ENCODE measurements around the gene NRSN2.

Gene NRSN2

DNA sequence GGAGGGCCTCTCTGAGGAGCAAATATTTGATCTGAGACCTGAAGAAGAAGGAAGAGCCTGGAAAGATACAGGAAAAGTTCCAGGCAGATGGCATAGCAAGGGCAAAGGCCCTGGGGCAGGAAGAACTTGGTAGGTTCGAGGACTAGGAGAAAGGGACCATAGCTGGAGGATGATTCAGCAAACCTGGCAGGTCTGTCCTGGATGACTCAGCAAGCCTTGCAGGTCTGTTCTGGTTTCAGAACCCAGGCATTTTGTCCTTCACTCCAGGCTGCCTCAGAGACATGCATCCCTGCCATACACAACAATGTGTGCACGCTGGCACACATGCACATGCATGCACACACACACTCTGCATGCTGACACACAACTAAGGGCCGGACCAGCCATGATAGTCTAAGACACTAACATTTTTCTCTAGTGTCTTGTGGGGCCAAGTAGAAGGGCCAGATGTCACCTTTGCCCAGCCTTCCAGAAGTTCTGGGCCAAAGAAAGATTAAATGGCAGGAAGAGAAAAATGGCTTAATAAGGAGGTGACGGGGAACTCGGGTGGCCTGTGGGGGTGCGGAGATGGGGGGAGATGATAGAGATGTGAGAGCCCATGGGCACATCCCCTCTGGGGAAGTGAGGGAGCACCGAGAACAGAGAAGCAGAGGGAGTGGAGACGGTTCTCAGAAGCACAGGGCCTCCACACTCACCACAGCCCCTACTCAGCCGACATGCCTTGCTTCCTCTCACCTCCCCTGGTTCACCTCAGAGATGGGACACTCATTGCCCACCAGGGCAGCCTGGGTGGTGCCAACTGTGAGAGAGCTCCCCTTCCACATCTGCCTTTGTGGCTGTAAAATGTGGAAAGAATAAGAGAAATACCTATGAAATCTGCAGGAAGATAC is 18.2 kb downstream of the NRSN2 start:
- TF ChIP-seq, protein P1, sequence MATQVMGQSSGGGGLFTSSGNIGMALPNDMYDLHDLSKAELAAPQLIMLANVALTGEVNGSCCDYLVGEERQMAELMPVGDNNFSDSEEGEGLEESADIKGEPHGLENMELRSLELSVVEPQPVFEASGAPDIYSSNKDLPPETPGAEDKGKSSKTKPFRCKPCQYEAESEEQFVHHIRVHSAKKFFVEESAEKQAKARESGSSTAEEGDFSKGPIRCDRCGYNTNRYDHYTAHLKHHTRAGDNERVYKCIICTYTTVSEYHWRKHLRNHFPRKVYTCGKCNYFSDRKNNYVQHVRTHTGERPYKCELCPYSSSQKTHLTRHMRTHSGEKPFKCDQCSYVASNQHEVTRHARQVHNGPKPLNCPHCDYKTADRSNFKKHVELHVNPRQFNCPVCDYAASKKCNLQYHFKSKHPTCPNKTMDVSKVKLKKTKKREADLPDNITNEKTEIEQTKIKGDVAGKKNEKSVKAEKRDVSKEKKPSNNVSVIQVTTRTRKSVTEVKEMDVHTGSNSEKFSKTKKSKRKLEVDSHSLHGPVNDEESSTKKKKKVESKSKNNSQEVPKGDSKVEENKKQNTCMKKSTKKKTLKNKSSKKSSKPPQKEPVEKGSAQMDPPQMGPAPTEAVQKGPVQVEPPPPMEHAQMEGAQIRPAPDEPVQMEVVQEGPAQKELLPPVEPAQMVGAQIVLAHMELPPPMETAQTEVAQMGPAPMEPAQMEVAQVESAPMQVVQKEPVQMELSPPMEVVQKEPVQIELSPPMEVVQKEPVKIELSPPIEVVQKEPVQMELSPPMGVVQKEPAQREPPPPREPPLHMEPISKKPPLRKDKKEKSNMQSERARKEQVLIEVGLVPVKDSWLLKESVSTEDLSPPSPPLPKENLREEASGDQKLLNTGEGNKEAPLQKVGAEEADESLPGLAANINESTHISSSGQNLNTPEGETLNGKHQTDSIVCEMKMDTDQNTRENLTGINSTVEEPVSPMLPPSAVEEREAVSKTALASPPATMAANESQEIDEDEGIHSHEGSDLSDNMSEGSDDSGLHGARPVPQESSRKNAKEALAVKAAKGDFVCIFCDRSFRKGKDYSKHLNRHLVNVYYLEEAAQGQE (IDR thresholded peaks at IDR 0.05; ENCODE audit: low read depth): no peak
- TF ChIP-seq, protein P2, sequence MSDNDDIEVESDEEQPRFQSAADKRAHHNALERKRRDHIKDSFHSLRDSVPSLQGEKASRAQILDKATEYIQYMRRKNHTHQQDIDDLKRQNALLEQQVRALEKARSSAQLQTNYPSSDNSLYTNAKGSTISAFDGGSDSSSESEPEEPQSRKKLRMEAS (IDR thresholded peaks at IDR 0.05): no peak
- TF ChIP-seq, protein P3, sequence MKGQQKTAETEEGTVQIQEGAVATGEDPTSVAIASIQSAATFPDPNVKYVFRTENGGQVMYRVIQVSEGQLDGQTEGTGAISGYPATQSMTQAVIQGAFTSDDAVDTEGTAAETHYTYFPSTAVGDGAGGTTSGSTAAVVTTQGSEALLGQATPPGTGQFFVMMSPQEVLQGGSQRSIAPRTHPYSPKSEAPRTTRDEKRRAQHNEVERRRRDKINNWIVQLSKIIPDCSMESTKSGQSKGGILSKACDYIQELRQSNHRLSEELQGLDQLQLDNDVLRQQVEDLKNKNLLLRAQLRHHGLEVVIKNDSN (IDR thresholded peaks at IDR 0.05): no peak
- TF ChIP-seq FOXM1 (IDR thresholded peaks at IDR 0.05; ENCODE audit: borderline replicate concordance, low read depth) (no peak), EP300 (IDR thresholded peaks at IDR 0.05; ENCODE audit: borderline replicate concordance) (no peak), TCF12 (IDR thresholded peaks at IDR 0.05; ENCODE audit: low read depth) (no peak), CEBPB (IDR thresholded peaks at IDR 0.05) (no peak), TAF1 (IDR thresholded peaks at IDR 0.05; ENCODE audit: low read depth) (no peak), TEAD4 (IDR thresholded peaks at IDR 0.05) (no peak), RAD21 (IDR thresholded peaks at IDR 0.05; ENCODE audit: low read depth) (no peak), EGR1 (IDR thresholded peaks at IDR 0.05) (no peak), ZBTB7A (IDR thresholded peaks at IDR 0.05; ENCODE audit: low read depth) (no peak), NFIC (IDR thresholded peaks at IDR 0.05) (no peak), YY1 (IDR thresholded peaks at IDR 0.05; ENCODE audit: low read depth) (no peak), CREB1 (IDR thresholded peaks at IDR 0.05; ENCODE audit: low read depth) (no peak)

DNA sequence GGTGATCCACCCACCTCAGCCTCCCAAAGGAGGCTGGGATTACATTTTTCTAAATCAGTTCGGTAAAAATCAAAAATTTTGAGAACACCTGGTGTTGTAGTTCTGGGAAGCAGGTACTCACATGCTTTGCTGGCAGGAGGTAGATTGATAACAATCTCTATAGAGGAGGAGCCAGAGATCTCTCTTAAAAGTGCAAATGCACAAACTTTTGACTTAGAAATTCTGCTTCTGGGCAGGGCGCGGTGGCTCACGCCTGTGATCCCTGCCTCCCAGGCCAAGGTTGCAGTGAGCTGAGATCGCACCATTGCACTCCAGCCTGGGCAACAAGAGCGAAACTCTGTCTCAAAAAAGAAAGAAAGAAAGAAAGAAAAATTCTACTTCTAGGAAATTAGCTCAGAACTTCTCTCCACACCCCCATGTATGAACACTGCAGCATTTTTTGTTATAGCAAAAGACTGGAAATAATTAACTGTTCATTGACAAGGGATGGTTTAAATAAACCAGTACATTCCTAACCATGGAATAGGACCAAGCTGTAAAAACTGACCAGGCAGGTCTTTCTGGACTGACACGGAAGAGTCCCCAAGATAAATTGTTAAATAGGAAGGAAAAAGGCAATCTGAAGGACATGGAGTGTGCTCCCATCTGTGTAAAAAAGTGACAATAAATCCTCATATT is 19.3 kb downstream of the NRSN2 start:
- TF ChIP-seq FOXM1 (IDR thresholded peaks at IDR 0.05; ENCODE audit: borderline replicate concordance, low read depth) (no peak), EP300 (IDR thresholded peaks at IDR 0.05; ENCODE audit: borderline replicate concordance) (no peak), TEAD4 (IDR thresholded peaks at IDR 0.05) (0 out of 2 replicates have a peak, but pooled peaks have one; percentile 6), TCF12 (IDR thresholded peaks at IDR 0.05; ENCODE audit: low read depth) (no peak)

DNA sequence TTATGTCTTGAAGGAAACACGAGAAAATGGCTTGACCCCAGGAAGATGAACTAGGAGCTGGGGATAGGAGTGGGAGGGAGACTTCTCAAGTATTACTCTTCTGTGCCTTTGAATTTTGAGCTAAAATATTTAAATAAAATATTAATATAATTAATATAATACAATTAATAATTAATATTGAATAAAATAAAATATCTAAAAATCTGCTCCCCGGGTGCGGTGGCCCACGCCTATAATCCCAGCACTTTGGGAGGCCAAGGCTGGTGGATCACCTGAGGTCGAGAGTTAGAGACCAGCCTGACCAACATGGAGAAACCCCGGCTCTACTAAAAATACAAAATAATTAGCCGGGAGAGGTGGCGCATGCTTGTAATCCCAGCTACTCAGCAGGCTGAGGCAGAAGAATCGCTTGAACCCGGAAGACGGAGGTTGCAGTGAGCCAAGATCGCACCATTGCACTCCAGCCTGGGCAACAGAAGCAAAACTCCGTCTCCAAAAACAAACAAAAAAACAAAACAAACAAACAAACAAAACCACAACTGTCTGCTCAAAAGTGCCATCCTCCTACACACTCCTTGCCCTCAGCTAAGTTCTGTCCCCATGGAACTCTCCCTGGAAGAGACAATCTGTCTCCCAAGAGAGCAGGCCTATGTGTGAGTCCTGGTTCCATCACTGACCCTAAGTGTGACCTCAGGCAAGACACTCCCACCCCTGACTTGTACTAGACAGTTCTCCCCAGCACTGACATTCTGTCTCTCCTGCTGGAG is 20.0 kb downstream of the NRSN2 start:
- TF ChIP-seq NFIC (IDR thresholded peaks at IDR 0.05): no peak
- no peak for TF ChIP-seq FOXM1 (IDR thresholded peaks at IDR 0.05; ENCODE audit: borderline replicate concordance, low read depth)
- TF ChIP-seq RAD21 (IDR thresholded peaks at IDR 0.05; ENCODE audit: low read depth): no peak

DNA sequence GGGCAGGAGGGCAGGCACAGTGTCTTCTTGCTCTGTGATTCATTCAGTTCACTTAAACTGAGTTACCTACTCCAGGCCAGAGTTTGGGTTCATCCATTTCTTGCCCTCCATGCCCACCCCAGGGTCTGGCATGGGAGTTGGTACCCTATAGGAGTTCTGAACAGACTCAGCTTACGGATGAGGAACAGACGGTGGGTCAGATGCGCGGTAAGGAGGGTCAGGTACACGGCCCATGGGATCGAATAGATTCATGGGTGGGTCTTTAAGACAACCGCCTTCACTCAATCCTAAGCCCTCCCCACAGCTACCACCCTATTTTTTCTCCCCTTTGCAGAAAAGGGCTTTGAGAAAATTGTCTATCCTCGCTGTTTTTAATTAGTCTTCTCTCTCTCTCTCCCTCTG is 20.6 kb downstream of the NRSN2 start:
- no peak for TF ChIP-seq RAD21 (IDR thresholded peaks at IDR 0.05; ENCODE audit: low read depth)
- TF ChIP-seq FOXM1 (IDR thresholded peaks at IDR 0.05; ENCODE audit: borderline replicate concordance, low read depth): no peak
- no peak for TF ChIP-seq NFIC (IDR thresholded peaks at IDR 0.05)
- TF ChIP-seq CEBPB (IDR thresholded peaks at IDR 0.05): no peak
- no peak for TF ChIP-seq EP300 (IDR thresholded peaks at IDR 0.05; ENCODE audit: borderline replicate concordance)
- no peak for TF ChIP-seq TEAD4 (IDR thresholded peaks at IDR 0.05)
- TF ChIP-seq ZBTB7A (IDR thresholded peaks at IDR 0.05; ENCODE audit: low read depth): no peak
- TF ChIP-seq, protein P3 (IDR thresholded peaks at IDR 0.05): no peak
- TF ChIP-seq EGR1 (IDR thresholded peaks at IDR 0.05): no peak
- no peak for TF ChIP-seq CREB1 (IDR thresholded peaks at IDR 0.05; ENCODE audit: low read depth)
- TF ChIP-seq, protein P1 (IDR thresholded peaks at IDR 0.05; ENCODE audit: low read depth): no peak

DNA sequence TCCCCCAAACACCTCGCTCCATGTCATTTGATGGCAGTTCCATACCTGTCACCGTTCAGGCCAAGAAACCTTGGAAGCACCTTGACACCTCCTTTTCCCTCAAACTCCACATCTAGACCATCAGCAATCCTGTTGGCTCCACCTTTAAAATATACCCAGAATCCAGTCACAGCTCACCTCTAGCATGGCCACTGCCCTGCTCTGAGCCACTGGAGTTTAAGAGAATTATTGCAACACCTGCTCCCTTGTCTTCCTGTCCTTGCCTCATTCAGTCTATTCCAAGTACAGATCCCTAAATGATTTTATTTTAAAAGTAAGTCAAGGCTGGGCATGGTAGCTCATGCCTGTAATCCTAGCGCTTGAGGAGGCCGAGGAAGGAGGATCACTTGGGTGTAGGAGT is 22.0 kb downstream of the NRSN2 start:
- TF ChIP-seq YY1 (IDR thresholded peaks at IDR 0.05; ENCODE audit: low read depth) (no peak), TEAD4 (IDR thresholded peaks at IDR 0.05) (no peak), TCF12 (IDR thresholded peaks at IDR 0.05; ENCODE audit: low read depth) (no peak), ZBTB7A (IDR thresholded peaks at IDR 0.05; ENCODE audit: low read depth) (no peak), TAF1 (IDR thresholded peaks at IDR 0.05; ENCODE audit: low read depth) (no peak), FOXM1 (IDR thresholded peaks at IDR 0.05; ENCODE audit: borderline replicate concordance, low read depth) (no peak)

Measured in Ishikawa (cell line).